DND-41 (cell line): ENCODE data around the gene GRPEL1.

Experiments used
- ATAC-seq: fragments of 200-7000 bp; cut with Tn5 transposase; 3 replicates; pipeline ENCODE4 v1.9.1; 2021; ENCODE audit warnings: low read depth; ENCODE audit not compliant: insufficient read depth
- DNase-seq: peaks from one replicate; pipeline ENCODE4 v3.0.0-alpha.2; 2020
- H2AFZ ChIP-seq: 2 replicates; pipeline ENCODE4 v1.6.0; 2012; ENCODE audit warnings: low read depth, low read length
- H3K27ac ChIP-seq: 2 replicates; pipeline ENCODE4 v1.5.1; 2012; ENCODE audit warnings: low read length, inconsistent platforms
- H3K27me3 ChIP-seq: fragments of 200-600 bp; sonication (generic); 2 replicates; pipeline ENCODE4 v1.6.0; 2012; ENCODE audit warnings: low read length, mild to moderate bottlenecking, inconsistent platforms; ENCODE audit not compliant: insufficient read depth, poor library complexity
- H3K36me3 ChIP-seq: 2 replicates; pipeline ENCODE4 v1.5.1; 2012; ENCODE audit warnings: low read length, inconsistent platforms; ENCODE audit not compliant: insufficient read depth
- H3K4me1 ChIP-seq: 2 replicates; pipeline ENCODE4 v1.5.1; 2012; ENCODE audit warnings: mild to moderate bottlenecking, low read length; ENCODE audit not compliant: insufficient read depth
- H3K4me2 ChIP-seq: 2 replicates; pipeline ENCODE4 v1.6.0; 2012; ENCODE audit warnings: mild to moderate bottlenecking, moderate library complexity, low read length, inconsistent platforms; ENCODE audit not compliant: insufficient read depth
- H3K4me3 ChIP-seq, 2 experiments: fragments of 200-600 bp in 1 of 2; shearing (Covaris generic) in 1 of 2; 2 replicates each; pipeline ENCODE4 v1.5.1; 2012 to 2016; ENCODE audit warnings: inconsistent platforms in 2 of 2, low read length in 2 of 2, mild to moderate bottlenecking in 2 of 2, low read depth in 1 of 2, moderate library complexity in 1 of 2
- H3K79me2 ChIP-seq: 2 replicates; pipeline ENCODE4 v1.6.0; 2012; ENCODE audit warnings: low read length, inconsistent platforms; ENCODE audit not compliant: insufficient read depth
- H3K9ac ChIP-seq: 2 replicates; pipeline ENCODE4 v1.6.0; 2012; ENCODE audit warnings: low read depth, mild to moderate bottlenecking, inconsistent platforms, low read length, moderate library complexity
- H3K9me3 ChIP-seq: 2 replicates; pipeline ENCODE4 v1.5.1; 2012; ENCODE audit warnings: low read length, moderate library complexity, mild to moderate bottlenecking, inconsistent platforms; ENCODE audit not compliant: insufficient read depth, severe bottlenecking
- H4K20me1 ChIP-seq: 2 replicates; pipeline ENCODE4 v1.6.0; 2012; ENCODE audit warnings: low read length; ENCODE audit not compliant: insufficient read depth
- CTCF ChIP-seq: IDR thresholded peaks from 2 replicates; pipeline ENCODE4 v1.5.1; 2012; ENCODE audit warnings: borderline replicate concordance, low read length, moderate library complexity, mild to moderate bottlenecking; ENCODE audit not compliant: poor library complexity, severe bottlenecking; ENCODE audit errors: extremely low read depth
- EZH2 ChIP-seq: IDR thresholded peaks from 3 replicates; pipeline ENCODE4 v1.6.1; 2012; ENCODE audit warnings: borderline replicate concordance, low read depth, mild to moderate bottlenecking, moderate library complexity, low read length, inconsistent platforms; ENCODE audit not compliant: severe bottlenecking

The GRPEL1 gene

GRCh38 chr4:7077371-7077770 lies 9.5 kb upstream of the GRPEL1 start:
- no peak overlapping the region for H3K4me2 ChIP-seq
- H3K79me2 ChIP-seq = no peaks in the 10 kb centered on the region
- no peak overlapping the region for H3K9ac ChIP-seq
- H3K9me3 ChIP-seq = no peaks in the 10 kb centered on the region
- H3K36me3 ChIP-seq = no peaks in the 10 kb centered on the region
- no peak overlapping the region for H2AFZ ChIP-seq
- ATAC-seq = no peak
- peaks cover 7% of the 10 kb centered on the region for H4K20me1 ChIP-seq
- no peaks in the 10 kb centered on the region for H3K4me1 ChIP-seq
- TF ChIP-seq EZH2 (no peak), CTCF (no peak)
- no peak for DNase-seq
- H3K4me3 ChIP-seq = no peak overlapping the region
- no peaks in the 10 kb centered on the region for H3K27me3 ChIP-seq
- no peak overlapping the region for H3K27ac ChIP-seq

GRCh38 chr4:7076696-7077082 lies 8.8 kb upstream of the GRPEL1 start:
- Histone ChIP-seq H3K27ac (no peak overlapping the region), H3K4me1 (no peaks in the 10 kb centered on the region), H3K27me3 (no peaks in the 10 kb centered on the region), H3K4me2 (no peak overlapping the region), H3K9me3 (no peaks in the 10 kb centered on the region), H2AFZ (no peak overlapping the region), H3K79me2 (no peaks in the 10 kb centered on the region), H3K36me3 (no peaks in the 10 kb centered on the region), H3K9ac (no peak overlapping the region), H3K4me3 (no peak overlapping the region), H4K20me1 (peaks cover 7% of the 10 kb centered on the region)
- ATAC-seq = no peak
- DNase-seq = no peak
- no peak for TF ChIP-seq CTCF

GRCh38 chr4:7075962-7076695 lies 8.3 kb upstream of the GRPEL1 start:
- no peak overlapping the region for H3K4me3 ChIP-seq
- no peak for TF ChIP-seq CTCF
- no peak for TF ChIP-seq EZH2
- H3K36me3 ChIP-seq = no peaks in the 10 kb centered on the region
- no peaks in the 10 kb centered on the region for H3K4me1 ChIP-seq
- no peak overlapping the region for H3K4me2 ChIP-seq
- no peaks in the 10 kb centered on the region for H3K27me3 ChIP-seq
- no peak overlapping the region for H3K9ac ChIP-seq
- no peak overlapping the region for H3K27ac ChIP-seq
- H4K20me1 ChIP-seq = peaks cover 7% of the 10 kb centered on the region
- H2AFZ ChIP-seq = no peak overlapping the region
- H3K79me2 ChIP-seq = no peaks in the 10 kb centered on the region
- DNase-seq = no peak
- H3K9me3 ChIP-seq = no peaks in the 10 kb centered on the region
- no peak for ATAC-seq
